IMR-90 (cell line): ENCODE data around the gene OVCH2. TPM values are rescaled to one million over a fixed set of nuclear protein-coding genes. Genes with fewer than 3 reads are reported as not detected.

Source experiments
- ATAC-seq: fragments of 200-7000 bp; cut with Tn5 transposase; 2 replicates; pipeline ENCODE4 v1.9.1; 2020; ENCODE audit warnings: low read depth, mild to moderate bottlenecking, moderate library complexity
- BruUV-seq: library from RNA; stranded (reverse); fragments of 400-500 nt; replicated peaks from 2 replicates; lab custom pipeline; 2021; lab: Mats Ljungman, UMichigan
- CTCF ChIA-PET: fragments of 300-600 bp; formaldehyde crosslinking; extraction: SDS; loops from one replicate; lab custom pipeline; 2021; ENCODE audit warnings: antibody characterized with exemption; lab: Yijun Ruan, JAX
- POLR2A ChIA-PET: fragments of 300-600 bp; sonication (Branson Sonifier 250); formaldehyde crosslinking; loops from one replicate; lab custom pipeline; 2022; ENCODE audit warnings: antibody characterized with exemption; ENCODE audit not compliant: unreplicated experiment; lab: Charles Lee
- DNase-seq: peaks from one replicate; pipeline ENCODE4 v3.0.0; 2013
- H2AFZ ChIP-seq: replicated peaks from 2 replicates; pipeline ENCODE3; 2013; ENCODE audit warnings: low read length, mild to moderate bottlenecking; ENCODE audit not compliant: poor library complexity
- H2AK5ac ChIP-seq: 2 replicates; pipeline ENCODE4 v1.6.1; 2013; ENCODE audit warnings: low read depth, low read length, inconsistent platforms
- H2AK9ac ChIP-seq: replicated peaks from 2 replicates; pipeline ENCODE3; 2013; ENCODE audit warnings: mild to moderate bottlenecking, low read depth, low read length, moderate library complexity; ENCODE audit not compliant: poor library complexity
- H2BK120ac ChIP-seq: 2 replicates; pipeline ENCODE4 v1.6.1; 2013; ENCODE audit warnings: low read depth, low read length, inconsistent platforms
- H2BK15ac ChIP-seq: 3 replicates; pipeline ENCODE4 v1.6.1; 2013; ENCODE audit warnings: low read depth, low read length, inconsistent platforms
- H2BK20ac ChIP-seq: 2 replicates; pipeline ENCODE4 v1.6.1; 2013; ENCODE audit warnings: low read depth, mild to moderate bottlenecking, inconsistent platforms, low read length, moderate library complexity
- H2BK5ac ChIP-seq: 2 replicates; pipeline ENCODE4 v1.6.1; 2013; ENCODE audit warnings: mild to moderate bottlenecking, low read depth, low read length, inconsistent platforms; ENCODE audit not compliant: poor library complexity, severe bottlenecking
- H3K14ac ChIP-seq: replicated peaks from 2 replicates; pipeline ENCODE4 v1.6.1; 2013; ENCODE audit warnings: low read depth, low read length, inconsistent platforms
- H3K18ac ChIP-seq: 2 replicates; pipeline ENCODE4 v1.6.1; 2013; ENCODE audit warnings: low read depth, low read length, control low read depth
- H3K23ac ChIP-seq: 2 replicates; pipeline ENCODE4 v1.6.1; 2013; ENCODE audit warnings: low read depth, low read length, inconsistent platforms
- H3K27ac ChIP-seq: 2 replicates; pipeline ENCODE4 v1.5.1; 2013; ENCODE audit warnings: mild to moderate bottlenecking, control low read depth, low read length; ENCODE audit not compliant: insufficient read depth
- H3K27me3 ChIP-seq: 2 replicates; pipeline ENCODE4 v1.6.1; 2013; ENCODE audit warnings: low read length; ENCODE audit not compliant: control insufficient read depth, insufficient read depth
- H3K36me3 ChIP-seq: 2 replicates; pipeline ENCODE4 v1.6.1; 2013; ENCODE audit warnings: low read length, mixed read lengths; ENCODE audit not compliant: control insufficient read depth, insufficient read depth
- H3K4ac ChIP-seq: 2 replicates; pipeline ENCODE4 v1.6.1; 2013; ENCODE audit warnings: low read depth, low read length, inconsistent platforms
- H3K4me1 ChIP-seq: 2 replicates; pipeline ENCODE4 v1.6.1; 2013; ENCODE audit warnings: low read length, mixed read lengths; ENCODE audit not compliant: control insufficient read depth, insufficient read depth
- H3K4me2 ChIP-seq: 2 replicates; pipeline ENCODE4 v1.6.1; 2013; ENCODE audit warnings: low read depth, mild to moderate bottlenecking, control low read depth, low read length, moderate library complexity
- H3K4me3 ChIP-seq: 2 replicates; pipeline ENCODE4 v1.5.1; 2013; ENCODE audit warnings: low read depth, mild to moderate bottlenecking, control low read depth, low read length, moderate library complexity; ENCODE audit not compliant: insufficient read depth
- H3K56ac ChIP-seq: 2 replicates; pipeline ENCODE4 v1.6.1; 2013; ENCODE audit warnings: low read length, inconsistent platforms; ENCODE audit not compliant: insufficient read depth; ENCODE audit errors: extremely low read depth
- H3K79me1 ChIP-seq, 2 experiments: 2 replicates each; pipeline ENCODE4 v1.6.1; 2013; ENCODE audit warnings: low read length in 2 of 2, inconsistent platforms in 1 of 2, low read depth in 1 of 2
- H3K9ac ChIP-seq: 2 replicates; pipeline ENCODE4 v1.6.1; 2013; ENCODE audit warnings: low read depth, low read length, control low read depth
- H3K9me1 ChIP-seq: 2 replicates; pipeline ENCODE4 v1.6.1; 2013; ENCODE audit warnings: low read length, inconsistent platforms; ENCODE audit not compliant: insufficient read depth
- H3K9me3 ChIP-seq: 2 replicates; pipeline ENCODE4 v1.6.1; 2013; ENCODE audit warnings: low read length; ENCODE audit not compliant: control insufficient read depth, insufficient read depth
- H4K20me1 ChIP-seq: 2 replicates; pipeline ENCODE4 v1.6.1; 2013; ENCODE audit warnings: low read length, inconsistent platforms; ENCODE audit not compliant: insufficient read depth
- H4K5ac ChIP-seq: 2 replicates; pipeline ENCODE4 v1.6.1; 2013; ENCODE audit warnings: mild to moderate bottlenecking, low read depth, low read length, control low read depth
- H4K8ac ChIP-seq, 2 experiments: 2 replicates each; pipeline ENCODE4 v1.6.1; 2013; ENCODE audit warnings: low read depth in 2 of 2, low read length in 2 of 2, control low read depth in 1 of 2, inconsistent platforms in 1 of 2
- H4K91ac ChIP-seq: 2 replicates; pipeline ENCODE4 v1.6.1; 2013; ENCODE audit warnings: low read depth, low read length, inconsistent platforms; ENCODE audit not compliant: insufficient read depth
- BHLHE40 ChIP-seq: fragments of 150-350 bp; IDR thresholded peaks from 2 replicates; pipeline ENCODE4 v1.6.1; 2016; ENCODE audit warnings: mild to moderate bottlenecking, low read depth, low read length
- CEBPB ChIP-seq: IDR thresholded peaks from 2 replicates; pipeline ENCODE4 v1.6.1; 2012; ENCODE audit warnings: low read depth, low read length, improper control_type of control experiment
- CHD1 ChIP-seq: IDR thresholded peaks from 2 replicates; pipeline ENCODE4 v1.6.1; 2012; ENCODE audit warnings: low read depth, low read length, improper control_type of control experiment
- CTCF ChIP-seq: conservative IDR thresholded peaks from 2 replicates; pipeline ENCODE4 v1.5.1; 2012; ENCODE audit warnings: mild to moderate bottlenecking, low read depth, low read length, improper control_type of control experiment
- ELK1 ChIP-seq: fragments of 150-350 bp; IDR thresholded peaks from 2 replicates; pipeline ENCODE4 v1.6.1; 2016; ENCODE audit warnings: low read depth, mild to moderate bottlenecking, low read length, moderate library complexity, borderline replicate concordance
- MAFK ChIP-seq: IDR thresholded peaks from 2 replicates; pipeline ENCODE4 v1.6.1; 2012; ENCODE audit warnings: low read depth, low read length, improper control_type of control experiment
- MAZ ChIP-seq: IDR thresholded peaks from 2 replicates; pipeline ENCODE4 v1.6.1; 2012; ENCODE audit warnings: low read depth, mild to moderate bottlenecking, low read length, improper control_type of control experiment, moderate library complexity, borderline replicate concordance
- NFE2L2 ChIP-seq: fragments of 150-350 bp; IDR thresholded peaks from 2 replicates; pipeline ENCODE4 v1.6.1; 2016; ENCODE audit warnings: low read depth, mild to moderate bottlenecking, low read length
- POLR2A ChIP-seq: IDR thresholded peaks from 2 replicates; pipeline ENCODE4 v1.6.1; 2012; ENCODE audit warnings: mild to moderate bottlenecking, low read depth, low read length
- RAD21 ChIP-seq: IDR thresholded peaks from 2 replicates; pipeline ENCODE4 v1.6.1; 2012; ENCODE audit warnings: low read length, improper control_type of control experiment
- RFX5 ChIP-seq: IDR thresholded peaks from 2 replicates; pipeline ENCODE4 v1.8.0; 2012; ENCODE audit warnings: low read depth, mild to moderate bottlenecking, low read length, moderate library complexity
- SMC3 ChIP-seq: fragments of 150-350 bp; IDR thresholded peaks from 2 replicates; pipeline ENCODE4 v1.6.1; 2016; ENCODE audit warnings: low read depth, mild to moderate bottlenecking, antibody characterized with exemption, low read length, moderate library complexity
- USF2 ChIP-seq: fragments of 150-350 bp; IDR thresholded peaks from 2 replicates; pipeline ENCODE4 v1.6.1; 2017; ENCODE audit warnings: mild to moderate bottlenecking, antibody characterized with exemption, low read length, low read depth
- WGBS, 2 experiments: methylation state at CpG; one replicate each; pipeline versions ENCODE4 v1.1.5 to v1.1.7; 2013; ENCODE audit warnings: missing lambda C conversion rate in 2 of 2; ENCODE audit not compliant: insufficient read length in 1 of 2; ENCODE audit errors: extremely low coverage in 2 of 2; 5-methylcytosine and 5-hydroxymethylcytosine counted together
- dilution Hi-C: fragments of 300-500 bp; cut with HindIII; formaldehyde crosslinking; loops from one replicate; pipeline ENCODE4 v1.14.3; 2018; ENCODE audit warnings: low sequenced_read_pairs; ENCODE audit not compliant: unreplicated experiment
- in situ Hi-C: fragments of 300-500 bp; cut with MboI; formaldehyde crosslinking; loops from 3 replicates; pipeline ENCODE4 v1.14.3; 2019; ENCODE audit warnings: low sequenced_read_pairs, inconsistent platforms, mixed read lengths
- intact Hi-C: fragments of 100-400 bp; cut with micrococcal nuclease; formaldehyde crosslinking; loops from 2 replicates; pipeline ENCODE4 v1.10.0; 2022
- polyA plus RNA-seq, 3 experiments: library from polyadenylated mRNA; depleted of rRNA; stranded (reverse); fragments of >200 nt; gene quantifications; 2 replicates each; pipeline ENCODE4 v1.2.3, GENCODE V29; 2012; ENCODE audit warnings: low replicate concordance in 1 of 3
- total RNA-seq: library from RNA; depleted of rRNA; stranded (reverse); fragments of >200 nt; gene quantifications from 2 replicates; pipeline ENCODE4 v1.2.3, GENCODE V29; 2012

The OVCH2 gene
- total and polyA plus RNA-seq, 2 of the 4 experiments (the other 2 are of a cell fraction) = 0.07 TPM; not detected in 1

- Histone ChIP-seq H2BK15ac (no peak overlapping the region), H4K91ac (no peak overlapping the region), H3K9me3 (no peaks in the 10 kb centered on the region), H3K9ac (no peak overlapping the region), H3K27ac (no peak overlapping the region), H4K20me1 (no peaks in the 10 kb centered on the region), H2BK120ac (no peak overlapping the region), H2AK9ac (no peak overlapping the region), H3K27me3 (peaks cover 4% of the 10 kb centered on the region; the same call in 1 of the 2 replicates), H2BK5ac (no peak overlapping the region), H3K18ac (no peak overlapping the region), H3K4me2 (no peak overlapping the region), H3K56ac (no peak overlapping the region), H4K8ac (no peak overlapping the region), H3K36me3 (no peaks in the 10 kb centered on the region), H2BK20ac (no peak overlapping the region), H2AFZ (no peak overlapping the region), H3K9me1 (no peaks in the 10 kb centered on the region), H3K79me1 (no peaks in the 10 kb centered on the region), H3K4me1 (no peaks in the 10 kb centered on the region), H3K23ac (no peak overlapping the region), H3K4me3 (no peak overlapping the region), H2AK5ac (no peak overlapping the region), H3K14ac (no peak overlapping the region), H3K4ac (no peak overlapping the region), H4K5ac (no peak overlapping the region)
- WGBS, 2 experiments = 86% methylated on average over 4 of the region's 7 CpGs; no CpG with 5 or more reads in 1 of the 2 experiments
- intact Hi-C loops = no loop called here
- no peak for DNase-seq
- ATAC-seq = no peak
- dilution Hi-C loops = no loop called here
- in situ Hi-C loops = no loop called here
- no peak for TF ChIP-seq CHD1
- no peak for TF ChIP-seq SMC3
- no peak for TF ChIP-seq NFE2L2
- TF ChIP-seq POLR2A = no peak
- TF ChIP-seq CTCF = no peak
- TF ChIP-seq ELK1 = no peak
- TF ChIP-seq RAD21 = no peak
- no peak for TF ChIP-seq RFX5
- TF ChIP-seq BHLHE40 = no peak
- no peak for TF ChIP-seq USF2
- no peak for TF ChIP-seq MAZ
- no peak for TF ChIP-seq MAFK
- no peak for TF ChIP-seq CEBPB
- no TSS peak for BruUV-seq
- CTCF ChIA-PET = interaction anchor here (0.9 to 1.0 kb wide), 2 partner anchors 11 to 97 kb away, joined by 3 to 4 read pairs; no protein-coding TSS in a partner anchor
- POLR2A ChIA-PET = no interaction called here
Measured at GRCh38 chr11:7668464-7668863, 37.8 kb downstream of the OVCH2 start.
